Activated CD4-positive, alpha-beta T cell treated with anti-CD3 and anti-CD28 coated beads, Interleukin-2, amount 10 ng/mL, durations not matched to agents 24 days and 14 days (primary cell): ENCODE measurements around the gene ARL14EP. TPM values are rescaled to one million over a fixed set of nuclear protein-coding genes. Genes with fewer than 3 reads are reported as not detected.

Source experiments
- DNase-seq: peaks from one replicate; pipeline ENCODE4 v3.0.0; 2022
- H3K27ac Mint-ChIP-seq: one replicate; pipeline ENCODE4 v1.8.0; 2022; ENCODE audit warnings: mild to moderate bottlenecking, mixed read lengths
- H3K27me3 Mint-ChIP-seq: one replicate; pipeline ENCODE4 v1.8.0; 2022; ENCODE audit warnings: mixed read lengths
- H3K36me3 Mint-ChIP-seq: one replicate; pipeline ENCODE4 v1.8.0; 2022; ENCODE audit warnings: low read depth, mild to moderate bottlenecking, mixed read lengths
- H3K4me1 Mint-ChIP-seq: one replicate; pipeline ENCODE4 v1.8.0; 2021; ENCODE audit warnings: mixed read lengths
- H3K4me3 Mint-ChIP-seq: one replicate; pipeline ENCODE4 v1.8.0; 2022; ENCODE audit warnings: mild to moderate bottlenecking, moderate library complexity, mixed read lengths
- H3K9me3 Mint-ChIP-seq: one replicate; pipeline ENCODE4 v1.8.0; 2021; ENCODE audit warnings: mixed read lengths
- intact Hi-C: fragments of 100-400 bp; cut with micrococcal nuclease; formaldehyde crosslinking; loops from one replicate; pipeline ENCODE4 v1.15.1; 2023
- total RNA-seq: library from RNA; stranded (reverse); gene quantifications from 2 replicates; pipeline ENCODE4 v1.2.3, GENCODE V29; 2022

Gene ARL14EP
- total RNA-seq, 1 donor from 2014 or later = 36.5 TPM

- H3K27me3 Mint-ChIP-seq = peaks cover 2% of the 10 kb centered on the region
- H3K4me3 Mint-ChIP-seq = no peak overlapping the region
- H3K27ac Mint-ChIP-seq = no peak overlapping the region
- no peak for DNase-seq
- H3K36me3 Mint-ChIP-seq = no peaks in the 10 kb centered on the region
- no peaks in the 10 kb centered on the region for H3K4me1 Mint-ChIP-seq
- intact Hi-C loops = no loop called here
- H3K9me3 Mint-ChIP-seq = no peaks in the 10 kb centered on the region
Measured at GRCh38 chr11:30370164-30370563, 47.3 kb downstream of the ARL14EP start.

GRCh38 chr11:30377347-30377746, 54.4 kb downstream of the ARL14EP start:
- no peaks in the 10 kb centered on the region for H3K9me3 Mint-ChIP-seq
- H3K4me3 Mint-ChIP-seq = no peak overlapping the region
- H3K36me3 Mint-ChIP-seq = no peaks in the 10 kb centered on the region
- H3K27me3 Mint-ChIP-seq = peaks cover 2% of the 10 kb centered on the region
- no peak overlapping the region for H3K27ac Mint-ChIP-seq
- no peak for DNase-seq
- no peaks in the 10 kb centered on the region for H3K4me1 Mint-ChIP-seq
- intact Hi-C loops = no loop called here

- no peak for DNase-seq
- H3K27ac Mint-ChIP-seq = no peak overlapping the region
- H3K9me3 Mint-ChIP-seq = no peaks in the 10 kb centered on the region
- H3K27me3 Mint-ChIP-seq = peaks cover 2% of the 10 kb centered on the region
- no peaks in the 10 kb centered on the region for H3K36me3 Mint-ChIP-seq
- no peak overlapping the region for H3K4me3 Mint-ChIP-seq
- intact Hi-C loops = no loop called here
- no peaks in the 10 kb centered on the region for H3K4me1 Mint-ChIP-seq
Measured at GRCh38 chr11:30380846-30381245, 57.9 kb downstream of the ARL14EP start.

GRCh38 chr11:30381879-30382278, 59.0 kb downstream of the ARL14EP start:
- intact Hi-C loops = no loop called here
- H3K27ac Mint-ChIP-seq = no peak overlapping the region

More at GRCh38 chr11:30381879-30382278, 59.0 kb downstream of the ARL14EP start:
- H3K36me3 Mint-ChIP-seq = no peaks in the 10 kb centered on the region
- H3K27me3 Mint-ChIP-seq = peaks cover 2% of the 10 kb centered on the region
- H3K9me3 Mint-ChIP-seq = no peaks in the 10 kb centered on the region
- DNase-seq = no peak
- H3K4me1 Mint-ChIP-seq = no peaks in the 10 kb centered on the region
- H3K4me3 Mint-ChIP-seq = no peak overlapping the region

Other genes with a start within 250 kb of the ARL14EP start
- not detected in 2 replicates for gene FSHB, start 92.1 kb upstream of the ARL14EP start, total RNA-seq